Measurements from ENCODE around the gene IGLL5.

IGLL5 gene

GRCh38 chr22:22866381-22867111 lies 21.1 kb upstream of the IGLL5 start:
- no peak for TF ChIP-seq CTCF (IDR thresholded peaks at IDR 0.05)

GRCh38 chr22:22867996-22868715 lies 19.5 kb upstream of the IGLL5 start:
- TF ChIP-seq CTCF (IDR thresholded peaks at IDR 0.05): no peak

- no peak for TF ChIP-seq CTCF (IDR thresholded peaks at IDR 0.05)
Measured at GRCh38 chr22:22870577-22871404, 16.8 kb upstream of the IGLL5 start.

GRCh38 chr22:22871536-22872278 lies 15.9 kb upstream of the IGLL5 start:
- no peak for TF ChIP-seq CTCF (IDR thresholded peaks at IDR 0.05)

- no peak for TF ChIP-seq CTCF (IDR thresholded peaks at IDR 0.05)
Measured at GRCh38 chr22:22872722-22873708, 14.6 kb upstream of the IGLL5 start.

- peak; percentile 84 for TF ChIP-seq CTCF (IDR thresholded peaks at IDR 0.05)
Measured at GRCh38 chr22:22877523-22878210, 9.9 kb upstream of the IGLL5 start.
